Retinal pigment epithelial cell (primary cell): ENCODE measurements around the gene CD1C.

Experiments used
- DNase-seq: peaks from one replicate; pipeline ENCODE4 v3.0.0-alpha.2; 2010; ENCODE audit warnings: low read depth
- H3K4me3 ChIP-seq: 2 replicates; pipeline ENCODE4 v1.5.1; 2011; ENCODE audit warnings: mild to moderate bottlenecking, low read length, control low read depth, moderate library complexity
- CTCF ChIP-seq: conservative IDR thresholded peaks from 2 replicates; pipeline ENCODE4 v1.5.1; 2011; ENCODE audit warnings: low read depth, low read length, control low read depth, inconsistent platforms

The CD1C gene

GRCh38 chr1:158286941-158287346 lies 2.8 kb upstream of the CD1C start:
- no peak overlapping the region for H3K4me3 ChIP-seq
- no peak for TF ChIP-seq CTCF
- DNase-seq: no peak

GRCh38 chr1:158290321-158290844 lies 660 bp downstream of the CD1C start:
- no peak overlapping the region for H3K4me3 ChIP-seq
- no peak for DNase-seq

GRCh38 chr1:158295791-158296190 lies 6.1 kb downstream of the CD1C start:
- no peak for DNase-seq
- no peak for TF ChIP-seq CTCF
- H3K4me3 ChIP-seq: no peak overlapping the region

More at GRCh38 chr1:158290321-158290844, 660 bp downstream of the CD1C start:
- TF ChIP-seq CTCF: no peak

GRCh38 chr1:158310623-158311022 lies 20.9 kb downstream of the CD1C start:
- no peak for TF ChIP-seq CTCF
- no peak for DNase-seq
- H3K4me3 ChIP-seq: no peak overlapping the region

- no peak for TF ChIP-seq CTCF
- no peak overlapping the region for H3K4me3 ChIP-seq
- DNase-seq: no peak
These were observed 21.3 kb downstream of the CD1C start for GRCh38 chr1:158311066-158311465.

GRCh38 chr1:158323866-158324265 lies 34.1 kb downstream of the CD1C start:
- H3K4me3 ChIP-seq: no peak overlapping the region
- TF ChIP-seq CTCF: no peak
- DNase-seq: no peak

- TF ChIP-seq CTCF: no peak
- no peak overlapping the region for H3K4me3 ChIP-seq
- no peak for DNase-seq
These were observed 34.7 kb downstream of the CD1C start for GRCh38 chr1:158324395-158324794.
